Endothelial cell (in vitro differentiated cells): Measurements from ENCODE around the gene KSR1. TPM values are rescaled to one million over a fixed set of nuclear protein-coding genes. Genes with fewer than 3 reads are reported as not detected.

ENCODE experiments used
- DNase-seq: peaks from one replicate; pipeline ENCODE4 v3.0.0; 2021; ENCODE audit warnings: low spot score
- H3K27ac Mint-ChIP-seq: one replicate; pipeline ENCODE4 v1.8.0; 2021; ENCODE audit warnings: mixed read lengths, inconsistent platforms; ENCODE audit not compliant: unreplicated experiment
- H3K27me3 Mint-ChIP-seq: one replicate; pipeline ENCODE4 v1.8.0; 2021; ENCODE audit warnings: mild to moderate bottlenecking, moderate library complexity, mixed read lengths, inconsistent platforms; ENCODE audit not compliant: unreplicated experiment
- H3K36me3 Mint-ChIP-seq: one replicate; pipeline ENCODE4 v1.8.0; 2021; ENCODE audit warnings: mild to moderate bottlenecking, low read depth, mixed read lengths, inconsistent platforms; ENCODE audit not compliant: unreplicated experiment
- H3K4me1 Mint-ChIP-seq: one replicate; pipeline ENCODE4 v1.8.0; 2021; ENCODE audit warnings: mild to moderate bottlenecking, mixed read lengths, inconsistent platforms; ENCODE audit not compliant: unreplicated experiment
- H3K4me3 Mint-ChIP-seq: one replicate; pipeline ENCODE4 v1.8.0; 2021; ENCODE audit warnings: mild to moderate bottlenecking, mixed read lengths, inconsistent platforms; ENCODE audit not compliant: unreplicated experiment
- H3K9me3 Mint-ChIP-seq: one replicate; pipeline ENCODE4 v1.8.0; 2021; ENCODE audit warnings: mixed read lengths, inconsistent platforms; ENCODE audit not compliant: unreplicated experiment
- total RNA-seq: library from RNA; stranded (reverse); fragmentation: NEBNext Ultra II Directional; extraction: Animal tissue kit (Norgen Biotek cat#: 25700); gene quantifications from one replicate; pipeline ENCODE4 v1.2.1, GENCODE V29; 2021; ENCODE audit not compliant: unreplicated experiment
- TF ChIP-seq, protein P1 (sequence below): fragments of 200-600 bp; sonication (generic); IDR thresholded peaks from one replicate; pipeline ENCODE4 v1.5.0; 2021; ENCODE audit warnings: antibody characterized with exemption; ENCODE audit not compliant: unreplicated experiment

The KSR1 gene
- total RNA-seq, 1 donor from 2014 or later = 65.2 TPM

DNA sequence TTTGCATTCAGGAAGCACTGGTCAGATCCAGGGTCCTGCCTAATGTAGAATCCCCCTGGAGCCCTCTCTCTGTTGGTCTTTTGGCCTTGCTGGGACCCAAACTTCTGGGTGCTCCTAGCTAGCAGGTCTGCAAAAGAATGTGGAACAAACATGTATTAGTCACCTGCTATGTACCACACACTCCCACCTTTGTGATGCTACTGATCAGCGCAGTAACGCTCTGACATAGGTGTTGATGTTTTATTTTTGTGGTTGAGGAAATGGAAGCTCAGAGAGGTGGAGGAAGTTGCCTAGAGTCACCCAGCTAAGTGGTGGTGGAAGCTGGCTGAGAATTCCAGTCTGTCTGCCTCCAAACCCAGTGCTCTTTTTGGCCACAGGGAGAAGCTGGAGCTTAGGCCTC, 139.0 kb downstream of the KSR1 start:
- Mint-ChIP-seq H3K27ac (no peak overlapping the region), H3K9me3 (no peaks in the 10 kb centered on the region), H3K36me3 (peaks cover 34% of the 10 kb centered on the region), H3K4me1 (no peaks in the 10 kb centered on the region), H3K4me3 (no peak overlapping the region), H3K27me3 (peaks cover 7% of the 10 kb centered on the region)
- TF ChIP-seq, protein P1, sequence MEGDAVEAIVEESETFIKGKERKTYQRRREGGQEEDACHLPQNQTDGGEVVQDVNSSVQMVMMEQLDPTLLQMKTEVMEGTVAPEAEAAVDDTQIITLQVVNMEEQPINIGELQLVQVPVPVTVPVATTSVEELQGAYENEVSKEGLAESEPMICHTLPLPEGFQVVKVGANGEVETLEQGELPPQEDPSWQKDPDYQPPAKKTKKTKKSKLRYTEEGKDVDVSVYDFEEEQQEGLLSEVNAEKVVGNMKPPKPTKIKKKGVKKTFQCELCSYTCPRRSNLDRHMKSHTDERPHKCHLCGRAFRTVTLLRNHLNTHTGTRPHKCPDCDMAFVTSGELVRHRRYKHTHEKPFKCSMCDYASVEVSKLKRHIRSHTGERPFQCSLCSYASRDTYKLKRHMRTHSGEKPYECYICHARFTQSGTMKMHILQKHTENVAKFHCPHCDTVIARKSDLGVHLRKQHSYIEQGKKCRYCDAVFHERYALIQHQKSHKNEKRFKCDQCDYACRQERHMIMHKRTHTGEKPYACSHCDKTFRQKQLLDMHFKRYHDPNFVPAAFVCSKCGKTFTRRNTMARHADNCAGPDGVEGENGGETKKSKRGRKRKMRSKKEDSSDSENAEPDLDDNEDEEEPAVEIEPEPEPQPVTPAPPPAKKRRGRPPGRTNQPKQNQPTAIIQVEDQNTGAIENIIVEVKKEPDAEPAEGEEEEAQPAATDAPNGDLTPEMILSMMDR = no peak
- no peak for DNase-seq

DNA sequence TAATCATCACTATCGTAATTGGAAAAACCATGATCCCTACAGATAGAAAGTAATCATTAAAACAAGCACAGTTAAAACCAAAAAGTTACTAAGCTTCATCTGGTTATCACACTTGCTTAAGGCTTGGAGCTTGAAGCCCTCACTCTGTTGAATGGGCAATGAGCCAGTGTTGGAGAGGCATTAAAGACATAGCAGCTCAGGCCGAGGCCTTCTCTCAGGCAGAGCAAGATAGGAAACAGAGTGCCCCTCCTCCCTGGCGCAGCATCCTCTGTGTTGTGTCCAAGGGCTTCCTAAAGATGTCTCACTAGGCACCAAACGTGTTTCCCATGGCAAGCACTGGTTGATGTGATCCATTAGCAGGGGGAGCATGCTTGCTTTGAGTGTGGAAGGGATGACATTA, 139.8 kb downstream of the KSR1 start:
- TF ChIP-seq, protein P1 = no peak
- Mint-ChIP-seq H3K4me3 (no peak overlapping the region), H3K27me3 (peaks cover 10% of the 10 kb centered on the region), H3K27ac (peak overlapping the region; percentile 42), H3K9me3 (no peaks in the 10 kb centered on the region), H3K36me3 (peaks cover 39% of the 10 kb centered on the region), H3K4me1 (no peaks in the 10 kb centered on the region)
- DNase-seq = no peak

DNA sequence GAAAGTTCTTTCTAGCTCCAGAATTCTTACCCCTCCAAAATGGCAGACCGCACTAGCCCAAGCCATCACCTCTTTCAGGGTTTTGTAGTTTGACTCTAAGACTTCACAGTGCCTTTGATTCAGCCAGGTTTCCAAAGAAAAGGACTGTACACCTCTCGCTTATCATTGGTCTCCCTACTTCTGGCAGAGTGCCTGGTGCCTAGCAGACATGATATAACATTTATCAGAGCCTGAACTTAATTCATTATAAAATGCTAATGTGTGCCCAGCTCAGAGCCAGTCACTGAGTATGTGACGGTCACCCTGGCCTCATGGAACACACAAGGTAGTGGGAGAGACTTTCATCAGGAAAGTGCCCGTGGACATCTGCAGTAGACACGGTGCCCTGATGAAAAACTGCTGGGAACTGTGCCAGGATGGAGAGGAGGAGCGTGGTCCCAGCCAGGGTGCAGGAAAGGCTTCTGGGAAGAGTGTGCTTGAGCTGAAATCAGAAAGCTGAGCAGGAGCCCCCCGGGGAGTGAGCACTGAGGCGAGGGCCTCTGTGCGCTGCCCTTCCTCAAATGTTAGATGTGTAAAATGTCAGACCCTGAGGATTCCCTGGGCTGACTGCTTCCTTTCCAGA, 140.4 kb downstream of the KSR1 start:
- Mint-ChIP-seq H3K27ac (peak overlapping the region; percentile 59), H3K9me3 (no peaks in the 10 kb centered on the region), H3K27me3 (peaks cover 12% of the 10 kb centered on the region), H3K36me3 (peaks cover 40% of the 10 kb centered on the region), H3K4me3 (peak overlapping the region; percentile 60), H3K4me1 (no peaks in the 10 kb centered on the region)
- DNase-seq = no peak
- TF ChIP-seq, protein P1 = no peak

DNA sequence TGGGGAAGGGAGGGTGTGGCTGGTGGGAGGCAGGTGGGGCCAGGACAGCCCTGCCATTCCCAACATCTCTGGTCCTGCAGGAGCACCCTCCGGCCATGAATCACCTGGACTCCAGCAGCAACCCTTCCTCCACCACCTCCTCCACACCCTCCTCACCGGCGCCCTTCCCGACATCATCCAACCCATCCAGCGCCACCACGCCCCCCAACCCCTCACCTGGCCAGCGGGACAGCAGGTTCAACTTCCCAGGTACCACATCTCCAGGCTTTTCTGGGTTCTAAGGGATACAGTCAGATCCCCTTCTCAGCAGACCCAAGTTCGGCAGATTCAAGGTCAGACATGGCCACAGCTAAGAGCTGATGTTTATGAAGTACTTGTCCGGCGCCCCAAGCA, 140.9 kb downstream of the KSR1 start:
- DNase-seq = no peak
- Mint-ChIP-seq H3K36me3 (peaks cover 45% of the 10 kb centered on the region), H3K27ac (no peak overlapping the region), H3K27me3 (peaks cover 13% of the 10 kb centered on the region), H3K9me3 (no peaks in the 10 kb centered on the region), H3K4me1 (peaks cover under 1% of the 10 kb centered on the region), H3K4me3 (no peak overlapping the region)
- TF ChIP-seq, protein P1 = no peak

DNA sequence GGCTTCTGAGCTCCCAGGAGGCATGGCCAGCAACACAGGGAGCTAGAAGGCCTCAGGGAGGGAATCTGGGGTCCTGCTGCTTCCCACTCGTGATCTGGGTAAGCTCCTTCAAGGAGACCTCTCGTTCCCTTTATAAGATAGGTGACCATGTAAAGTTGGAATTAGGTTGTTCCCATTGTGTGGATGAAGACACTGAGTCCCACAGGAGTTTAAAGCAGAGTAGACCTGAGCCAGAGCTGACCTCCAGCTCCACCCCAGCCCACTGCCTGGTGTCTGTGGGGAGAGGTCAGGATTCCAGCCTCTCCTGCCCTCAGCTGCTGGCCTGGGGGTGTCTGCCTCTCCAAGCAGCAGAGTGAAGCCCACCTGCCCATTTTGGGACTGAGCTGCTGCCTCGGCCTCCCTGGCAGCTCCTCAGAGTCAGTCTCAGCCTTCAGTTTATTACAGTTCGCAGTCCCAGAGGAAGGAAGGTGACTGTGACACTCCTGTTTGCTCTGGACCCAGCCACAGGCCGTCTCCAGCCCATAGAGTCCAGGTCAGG, 141.6 kb downstream of the KSR1 start:
- Mint-ChIP-seq H3K9me3 (no peaks in the 10 kb centered on the region), H3K27me3 (peaks cover 14% of the 10 kb centered on the region), H3K36me3 (peaks cover 46% of the 10 kb centered on the region), H3K4me3 (no peak overlapping the region), H3K27ac (no peak overlapping the region), H3K4me1 (peaks cover 8% of the 10 kb centered on the region)
- no peak for DNase-seq
- TF ChIP-seq, protein P1 = no peak
